Fibroblast of lung (primary cell): ENCODE measurements around the gene LRRN4. TPM values are rescaled to one million over a fixed set of nuclear protein-coding genes. Genes with fewer than 3 reads are reported as not detected.
"Not testable (repeated sequence)": the region's sequence is repeated elsewhere in the genome, so short reads cannot be mapped to it uniquely, and the experiment has no call there.

Source experiments
- DNase-seq, 2 donors: peaks; one replicate each; pipeline versions ENCODE4 v3.0.0 to v3.0.0-alpha.2; 2010; ENCODE audit warnings: low read depth in 2 of 2
- H2AFZ ChIP-seq: 2 replicates; pipeline ENCODE4 v1.5.1; 2012; ENCODE audit warnings: low read length, control low read depth, inconsistent platforms
- H3K27ac ChIP-seq: 2 replicates; pipeline ENCODE4 v1.5.1; 2011; ENCODE audit warnings: low read length, control low read depth; ENCODE audit not compliant: insufficient read depth
- H3K27me3 ChIP-seq: 2 replicates; pipeline ENCODE4 v1.5.1; 2011; ENCODE audit warnings: mild to moderate bottlenecking, low read length; ENCODE audit not compliant: control insufficient read depth, insufficient read depth
- H3K36me3 ChIP-seq: 2 replicates; pipeline ENCODE4 v1.5.1; 2011; ENCODE audit warnings: low read length; ENCODE audit not compliant: control insufficient read depth, insufficient read depth
- H3K4me1 ChIP-seq: 2 replicates; pipeline ENCODE4 v1.5.1; 2011; ENCODE audit warnings: low read length; ENCODE audit not compliant: control insufficient read depth, insufficient read depth; ENCODE audit errors: extremely low read depth
- H3K4me2 ChIP-seq: 2 replicates; pipeline ENCODE4 v1.5.1; 2011; ENCODE audit warnings: low read length, control low read depth; ENCODE audit not compliant: insufficient read depth; ENCODE audit errors: extremely low read depth
- H3K4me3 ChIP-seq, 4 experiments: fragments of 200-600 bp in 1 of 4; sonication (generic) in 1 of 4; replicated peaks in 1 of 4; 2 replicates each; pipeline ENCODE4 v1.5.1; 2011 to 2016; ENCODE audit warnings: low read length in 4 of 4, low read depth in 3 of 4, mild to moderate bottlenecking in 3 of 4, control low read depth in 2 of 4, inconsistent platforms in 1 of 4, mixed read lengths in 1 of 4; ENCODE audit not compliant: insufficient read depth in 1 of 4; ENCODE audit errors: control extremely low read depth in 1 of 4
- H3K79me2 ChIP-seq: 2 replicates; pipeline ENCODE4 v1.5.1; 2012; ENCODE audit warnings: mild to moderate bottlenecking, low read length, inconsistent platforms; ENCODE audit not compliant: control insufficient read depth, insufficient read depth
- H3K9ac ChIP-seq: 2 replicates; pipeline ENCODE4 v1.5.1; 2011; ENCODE audit warnings: mild to moderate bottlenecking, low read length, control low read depth; ENCODE audit not compliant: insufficient read depth
- H3K9me3 ChIP-seq: 2 replicates; pipeline ENCODE4 v1.5.1; 2012; ENCODE audit warnings: low read depth, low read length; ENCODE audit not compliant: control insufficient read depth, insufficient read depth
- H4K20me1 ChIP-seq: 2 replicates; pipeline ENCODE4 v1.5.1; 2011; ENCODE audit warnings: low read length; ENCODE audit not compliant: control insufficient read depth, insufficient read depth; ENCODE audit errors: extremely low read depth
- CTCF ChIP-seq, 2 donors: IDR thresholded peaks in 1 of 2; conservative IDR thresholded peaks in 1 of 2; 1 replicate in 1 of 2; 2 replicates in 1 of 2; pipeline ENCODE4 v1.5.1; 2011 to 2012; ENCODE audit warnings: low read length in 2 of 2, control low read depth in 1 of 2, inconsistent platforms in 1 of 2, low read depth in 1 of 2, mild to moderate bottlenecking in 1 of 2
- EZH2 ChIP-seq: IDR thresholded peaks from 2 replicates; pipeline ENCODE4 v1.5.1; 2012; ENCODE audit warnings: low read length, control low read depth, mild to moderate bottlenecking; ENCODE audit errors: missing control alignments
- polyA plus RNA-seq, 2 donors: library from polyadenylated mRNA; depleted of rRNA in 1 of 2; stranded (reverse) in 1 of 2; unstranded in 1 of 2; fragments of >200 nt; gene quantifications; 2 replicates each; pipeline ENCODE4 v1.2.1, GENCODE V29; 2011 to 2012; ENCODE audit warnings: missing spikeins in 1 of 2
- total RNA-seq: library from RNA; depleted of rRNA; stranded (reverse); fragments of >200 nt; gene quantifications from 2 replicates; pipeline ENCODE4 v1.2.1, GENCODE V29; 2014

The LRRN4 gene
- total and polyA plus RNA-seq, 2 donors (not counting 1 experiment from before 2014, with no cell fraction given) = under 0.01 TPM; not detected in 1

DNA sequence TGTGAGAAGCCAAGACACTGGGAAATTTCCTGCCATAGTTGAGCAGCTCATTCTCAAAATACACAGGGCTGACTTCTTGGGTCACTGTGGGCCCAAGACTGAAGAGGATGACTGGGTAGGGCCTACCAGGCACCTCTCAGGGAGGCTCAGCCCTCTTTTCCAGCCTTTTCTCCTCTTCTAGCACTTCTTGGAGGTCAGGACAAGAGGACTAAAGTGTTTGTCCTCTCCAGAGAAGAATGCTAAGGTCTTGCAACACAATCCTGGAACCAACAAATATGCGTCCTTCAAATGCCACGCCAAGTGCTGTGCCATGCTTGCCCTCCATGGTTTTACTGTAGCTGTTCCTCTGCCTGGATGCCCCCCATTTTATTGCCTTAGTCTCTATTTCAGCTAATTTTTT, 3.3 kb upstream of the LRRN4 start:
- no peak overlapping the region for H3K4me3 ChIP-seq
- H4K20me1 ChIP-seq = no peaks in the 10 kb centered on the region
- H3K27me3 ChIP-seq = peaks cover 2% of the 10 kb centered on the region
- H3K27ac ChIP-seq = no peak overlapping the region
- TF ChIP-seq CTCF (conservative IDR thresholded peaks at IDR 0.05 in 1 of 2, IDR thresholded peaks at IDR 0.05 in 1 of 2; ENCODE audit: low read depth in 1 of 2, low read length in 2 of 2) = no peak
- no peak for TF ChIP-seq EZH2
- no peak overlapping the region for H3K9ac ChIP-seq
- DNase-seq = no peak
- no peak overlapping the region for H2AFZ ChIP-seq
- H3K36me3 ChIP-seq = no peaks in the 10 kb centered on the region
- H3K79me2 ChIP-seq = no peaks in the 10 kb centered on the region
- H3K4me2 ChIP-seq = no peak overlapping the region
- H3K4me1 ChIP-seq = no peaks in the 10 kb centered on the region
- no peaks in the 10 kb centered on the region for H3K9me3 ChIP-seq

DNA sequence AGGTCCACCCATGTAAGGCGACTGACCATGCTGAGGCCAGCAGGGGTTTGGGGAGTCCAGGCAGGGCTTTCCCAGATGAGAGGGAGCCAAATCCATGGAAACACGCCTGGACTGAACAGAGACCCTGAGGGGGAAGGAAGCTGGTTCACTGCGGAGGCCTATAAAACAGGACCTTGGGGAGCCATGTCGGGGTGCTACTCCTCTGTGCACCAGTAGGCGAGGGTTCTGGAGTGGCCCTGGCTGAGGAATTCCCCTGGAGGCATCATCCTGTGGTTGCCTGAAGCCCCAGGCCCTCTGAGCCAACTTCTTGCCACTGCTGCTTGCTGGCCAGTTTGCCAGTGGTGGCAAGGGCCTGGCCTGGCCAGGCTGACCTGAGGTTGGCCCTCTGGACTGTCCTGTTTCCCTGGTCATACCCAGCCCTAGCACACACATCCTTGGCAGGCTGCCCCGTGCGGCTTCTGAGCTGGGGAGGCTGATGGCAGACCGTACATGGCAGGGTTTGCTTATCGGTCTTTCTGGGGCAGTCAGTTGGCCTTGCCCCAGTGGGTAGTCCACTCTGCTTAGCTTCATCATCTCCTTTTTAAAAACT, 2.2 kb upstream of the LRRN4 start:
- Histone ChIP-seq H3K4me1 (peaks cover 3% of the 10 kb centered on the region), H3K4me3 (no peak overlapping the region), H2AFZ (no peak overlapping the region), H3K9me3 (no peaks in the 10 kb centered on the region), H3K4me2 (no peak overlapping the region), H3K36me3 (no peaks in the 10 kb centered on the region), H4K20me1 (no peaks in the 10 kb centered on the region), H3K9ac (no peak overlapping the region), H3K79me2 (no peaks in the 10 kb centered on the region), H3K27ac (no peak overlapping the region), H3K27me3 (peaks cover 5% of the 10 kb centered on the region)
- no peak for DNase-seq
- no peak for TF ChIP-seq CTCF (conservative IDR thresholded peaks at IDR 0.05 in 1 of 2, IDR thresholded peaks at IDR 0.05 in 1 of 2; ENCODE audit: low read depth in 1 of 2, low read length in 2 of 2)
- no peak for TF ChIP-seq EZH2

DNA sequence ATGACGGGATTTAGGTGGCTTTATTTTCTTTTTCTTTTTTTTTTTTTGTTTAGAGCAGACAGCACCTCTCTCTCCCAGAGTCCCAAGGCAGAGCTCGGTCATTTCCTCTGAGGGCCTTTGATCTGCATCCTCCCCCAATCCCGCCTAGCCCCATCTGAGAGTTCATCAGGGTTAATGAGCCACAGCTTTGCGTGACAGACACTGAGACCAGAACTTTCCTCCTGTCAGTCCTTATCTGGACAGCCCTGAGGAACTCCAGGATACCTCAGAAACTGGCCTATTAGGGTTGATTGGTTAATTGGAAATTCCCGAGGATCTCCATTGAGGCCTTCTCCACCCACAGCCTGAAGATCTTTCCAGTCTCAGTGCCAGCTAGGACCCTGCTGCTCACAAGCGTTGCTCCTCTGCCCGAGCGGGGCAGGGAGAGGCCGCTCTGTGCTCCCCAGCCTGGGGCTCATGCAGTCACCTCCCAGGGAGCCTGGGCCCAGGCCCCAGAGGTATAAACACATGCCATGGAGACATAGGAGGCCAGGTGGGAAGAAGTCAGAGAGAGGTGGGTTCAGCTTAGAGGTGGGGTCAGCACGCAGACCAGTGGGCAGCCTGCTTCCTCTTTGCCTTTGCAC, 1.4 kb upstream of the LRRN4 start:
- no peak overlapping the region for H2AFZ ChIP-seq
- TF ChIP-seq EZH2 (no peak), CTCF (conservative IDR thresholded peaks at IDR 0.05 in 1 of 2, IDR thresholded peaks at IDR 0.05 in 1 of 2; ENCODE audit: low read depth in 1 of 2, low read length in 2 of 2) (no peak)
- H3K9me3 ChIP-seq = no peaks in the 10 kb centered on the region
- H3K36me3 ChIP-seq = no peaks in the 10 kb centered on the region
- H3K4me2 ChIP-seq = no peak overlapping the region
- no peaks in the 10 kb centered on the region for H3K79me2 ChIP-seq
- H3K27me3 ChIP-seq = peaks cover 7% of the 10 kb centered on the region
- H3K27ac ChIP-seq = no peak overlapping the region
- no peak overlapping the region for H3K4me3 ChIP-seq
- H4K20me1 ChIP-seq = no peaks in the 10 kb centered on the region
- no peak overlapping the region for H3K9ac ChIP-seq
- no peak for DNase-seq
- H3K4me1 ChIP-seq = peaks cover 3% of the 10 kb centered on the region

DNA sequence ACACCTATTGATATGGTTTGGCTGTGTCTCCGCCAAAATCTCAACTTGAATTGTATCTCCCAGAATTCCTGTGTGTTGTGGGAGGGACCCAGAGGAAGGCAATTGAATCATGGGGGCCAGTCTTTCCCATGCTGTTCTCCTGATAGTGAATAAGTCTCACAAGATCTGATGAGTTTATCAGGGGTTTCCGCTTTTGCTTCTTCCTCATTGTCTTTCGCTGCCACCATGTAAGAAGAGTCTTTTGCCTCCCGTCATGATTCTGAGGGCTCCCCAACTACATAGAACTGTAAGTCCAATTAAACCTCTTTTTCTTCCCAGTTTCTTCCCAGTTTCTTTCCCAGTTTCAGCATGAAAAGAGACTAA, 810 bp upstream of the LRRN4 start:
- not testable (repeated sequence) for H3K4me3 ChIP-seq, H3K27me3 ChIP-seq, H3K79me2 ChIP-seq, H2AFZ ChIP-seq, H3K9me3 ChIP-seq, H4K20me1 ChIP-seq, H3K27ac ChIP-seq, H3K4me1 ChIP-seq, H3K4me2 ChIP-seq, H3K36me3 ChIP-seq, H3K9ac ChIP-seq, DNase-seq
